ENCODE measurements around the gene KLHL29. TPM values are rescaled to one million over a fixed set of nuclear protein-coding genes. Genes with fewer than 3 reads are reported as not detected.

The KLHL29 gene
- total and polyA plus RNA-seq, 2 experiments from 2014 or later, result 1.5 to 6.5 TPM

DNA sequence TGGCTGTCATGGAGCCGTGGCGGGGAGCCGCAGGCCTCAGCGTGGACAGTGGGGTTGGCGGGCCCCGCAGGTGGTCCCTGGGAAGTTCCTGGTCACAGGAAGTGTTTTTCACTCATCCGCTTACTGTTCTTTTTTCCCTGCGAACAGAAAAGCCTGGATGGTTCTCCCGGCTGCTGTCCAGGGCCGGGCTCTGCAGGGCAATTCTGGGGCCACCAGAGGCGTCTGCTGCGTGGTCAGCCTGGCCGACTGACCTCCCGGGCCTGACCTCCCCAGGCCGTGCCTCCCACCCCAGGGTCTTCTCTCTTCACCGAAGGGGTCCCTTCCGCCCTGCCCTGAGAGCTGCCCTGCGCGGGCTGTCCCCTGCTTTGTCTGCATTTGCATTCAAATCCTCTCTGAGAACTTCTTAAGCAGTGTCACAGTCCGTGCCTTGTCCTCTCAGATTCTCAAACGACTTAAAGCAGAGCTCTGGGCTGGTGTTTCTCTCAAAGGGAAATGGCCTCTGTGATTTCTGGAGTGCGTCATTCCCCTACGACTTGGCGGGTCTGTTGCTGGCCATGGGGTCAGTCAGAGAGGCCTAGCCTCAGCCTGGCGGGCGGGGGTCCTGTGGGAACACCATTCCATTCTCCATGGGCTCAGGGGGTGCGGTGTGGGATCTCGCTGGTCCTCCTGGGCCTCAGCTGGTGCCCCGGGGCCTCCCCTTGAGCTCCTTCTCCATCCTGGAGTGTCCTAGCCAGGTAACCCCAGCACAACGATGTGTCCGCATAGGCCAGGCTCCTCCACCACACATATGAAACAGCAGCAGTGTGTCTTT lies 38.3 kb downstream of the KLHL29 start:
- H3K4me3 Mint-ChIP-seq, result no peak overlapping the region
- DNase-seq (ENCODE audit: low spot score) (no peak), ATAC-seq (peak; percentile 42)
- Histone ChIP-seq H3K27ac (ENCODE audit: low read depth) (0 out of 2 replicates have a peak overlapping the region, but pooled peaks have one; percentile 19), H3K9me2 (ENCODE audit: insufficient read depth) (no peaks in the 10 kb centered on the region), H2AFZ (no peak overlapping the region), H3K4me3 (no peak overlapping the region), H3K4me2 (0 out of 2 replicates have a peak overlapping the region, but pooled peaks have one; percentile 14), H3F3A (replicated peaks; ENCODE audit: low read depth) (no peaks in the 10 kb centered on the region), H3K79me2 (replicated peaks; ENCODE audit: insufficient read depth) (no peaks in the 10 kb centered on the region), H3K36me3 (ENCODE audit: insufficient read depth) (no peaks in the 10 kb centered on the region), H3K4me1 (ENCODE audit: insufficient read depth) (no peaks in the 10 kb centered on the region), H3K27me3 (ENCODE audit: insufficient read depth) (no peaks in the 10 kb centered on the region), H4K20me1 (replicated peaks; ENCODE audit: insufficient read depth) (no peaks in the 10 kb centered on the region)
- H3K36me3 Mint-ChIP-seq (ENCODE audit: low read depth), result no peaks in the 10 kb centered on the region
- no peaks in the 10 kb centered on the region for H3K9me3 Mint-ChIP-seq
- H3K4me1 Mint-ChIP-seq, result peaks cover 16% of the 10 kb centered on the region
- TF ChIP-seq, protein P1, sequence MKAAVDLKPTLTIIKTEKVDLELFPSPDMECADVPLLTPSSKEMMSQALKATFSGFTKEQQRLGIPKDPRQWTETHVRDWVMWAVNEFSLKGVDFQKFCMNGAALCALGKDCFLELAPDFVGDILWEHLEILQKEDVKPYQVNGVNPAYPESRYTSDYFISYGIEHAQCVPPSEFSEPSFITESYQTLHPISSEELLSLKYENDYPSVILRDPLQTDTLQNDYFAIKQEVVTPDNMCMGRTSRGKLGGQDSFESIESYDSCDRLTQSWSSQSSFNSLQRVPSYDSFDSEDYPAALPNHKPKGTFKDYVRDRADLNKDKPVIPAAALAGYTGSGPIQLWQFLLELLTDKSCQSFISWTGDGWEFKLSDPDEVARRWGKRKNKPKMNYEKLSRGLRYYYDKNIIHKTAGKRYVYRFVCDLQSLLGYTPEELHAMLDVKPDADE (IDR thresholded peaks at IDR 0.05), result no peak
- TF ChIP-seq ZNF331 (CRISPR knock-in tag; IDR thresholded peaks at IDR 0.05; ENCODE audit: low read depth), result no peak
- TF ChIP-seq, protein P2, sequence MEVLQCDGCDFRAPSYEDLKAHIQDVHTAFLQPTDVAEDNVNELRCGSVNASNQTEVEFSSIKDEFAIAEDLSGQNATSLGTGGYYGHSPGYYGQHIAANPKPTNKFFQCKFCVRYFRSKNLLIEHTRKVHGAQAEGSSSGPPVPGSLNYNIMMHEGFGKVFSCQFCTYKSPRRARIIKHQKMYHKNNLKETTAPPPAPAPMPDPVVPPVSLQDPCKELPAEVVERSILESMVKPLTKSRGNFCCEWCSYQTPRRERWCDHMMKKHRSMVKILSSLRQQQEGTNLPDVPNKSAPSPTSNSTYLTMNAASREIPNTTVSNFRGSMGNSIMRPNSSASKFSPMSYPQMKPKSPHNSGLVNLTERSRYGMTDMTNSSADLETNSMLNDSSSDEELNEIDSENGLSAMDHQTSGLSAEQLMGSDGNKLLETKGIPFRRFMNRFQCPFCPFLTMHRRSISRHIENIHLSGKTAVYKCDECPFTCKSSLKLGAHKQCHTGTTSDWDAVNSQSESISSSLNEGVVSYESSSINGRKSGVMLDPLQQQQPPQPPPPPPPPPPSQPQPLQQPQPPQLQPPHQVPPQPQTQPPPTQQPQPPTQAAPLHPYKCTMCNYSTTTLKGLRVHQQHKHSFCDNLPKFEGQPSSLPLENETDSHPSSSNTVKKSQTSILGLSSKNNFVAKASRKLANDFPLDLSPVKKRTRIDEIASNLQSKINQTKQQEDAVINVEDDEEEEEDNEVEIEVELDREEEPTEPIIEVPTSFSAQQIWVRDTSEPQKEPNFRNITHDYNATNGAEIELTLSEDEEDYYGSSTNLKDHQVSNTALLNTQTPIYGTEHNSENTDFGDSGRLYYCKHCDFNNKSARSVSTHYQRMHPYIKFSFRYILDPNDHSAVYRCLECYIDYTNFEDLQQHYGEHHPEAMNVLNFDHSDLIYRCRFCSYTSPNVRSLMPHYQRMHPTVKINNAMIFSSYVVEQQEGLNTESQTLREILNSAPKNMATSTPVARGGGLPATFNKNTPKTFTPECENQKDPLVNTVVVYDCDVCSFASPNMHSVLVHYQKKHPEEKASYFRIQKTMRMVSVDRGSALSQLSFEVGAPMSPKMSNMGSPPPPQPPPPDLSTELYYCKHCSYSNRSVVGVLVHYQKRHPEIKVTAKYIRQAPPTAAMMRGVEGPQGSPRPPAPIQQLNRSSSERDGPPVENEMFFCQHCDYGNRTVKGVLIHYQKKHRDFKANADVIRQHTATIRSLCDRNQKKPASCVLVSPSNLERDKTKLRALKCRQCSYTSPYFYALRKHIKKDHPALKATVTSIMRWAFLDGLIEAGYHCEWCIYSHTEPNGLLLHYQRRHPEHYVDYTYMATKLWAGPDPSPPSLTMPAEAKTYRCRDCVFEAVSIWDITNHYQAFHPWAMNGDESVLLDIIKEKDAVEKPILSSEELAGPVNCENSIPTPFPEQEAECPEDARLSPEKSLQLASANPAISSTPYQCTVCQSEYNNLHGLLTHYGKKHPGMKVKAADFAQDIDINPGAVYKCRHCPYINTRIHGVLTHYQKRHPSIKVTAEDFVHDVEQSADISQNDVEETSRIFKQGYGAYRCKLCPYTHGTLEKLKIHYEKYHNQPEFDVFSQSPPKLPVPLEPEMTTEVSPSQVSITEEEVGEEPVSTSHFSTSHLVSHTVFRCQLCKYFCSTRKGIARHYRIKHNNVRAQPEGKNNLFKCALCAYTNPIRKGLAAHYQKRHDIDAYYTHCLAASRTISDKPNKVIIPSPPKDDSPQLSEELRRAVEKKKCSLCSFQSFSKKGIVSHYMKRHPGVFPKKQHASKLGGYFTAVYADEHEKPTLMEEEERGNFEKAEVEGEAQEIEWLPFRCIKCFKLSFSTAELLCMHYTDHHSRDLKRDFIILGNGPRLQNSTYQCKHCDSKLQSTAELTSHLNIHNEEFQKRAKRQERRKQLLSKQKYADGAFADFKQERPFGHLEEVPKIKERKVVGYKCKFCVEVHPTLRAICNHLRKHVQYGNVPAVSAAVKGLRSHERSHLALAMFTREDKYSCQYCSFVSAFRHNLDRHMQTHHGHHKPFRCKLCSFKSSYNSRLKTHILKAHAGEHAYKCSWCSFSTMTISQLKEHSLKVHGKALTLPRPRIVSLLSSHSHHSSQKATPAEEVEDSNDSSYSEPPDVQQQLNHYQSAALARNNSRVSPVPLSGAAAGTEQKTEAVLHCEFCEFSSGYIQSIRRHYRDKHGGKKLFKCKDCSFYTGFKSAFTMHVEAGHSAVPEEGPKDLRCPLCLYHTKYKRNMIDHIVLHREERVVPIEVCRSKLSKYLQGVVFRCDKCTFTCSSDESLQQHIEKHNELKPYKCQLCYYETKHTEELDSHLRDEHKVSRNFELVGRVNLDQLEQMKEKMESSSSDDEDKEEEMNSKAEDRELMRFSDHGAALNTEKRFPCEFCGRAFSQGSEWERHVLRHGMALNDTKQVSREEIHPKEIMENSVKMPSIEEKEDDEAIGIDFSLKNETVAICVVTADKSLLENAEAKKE (CRISPR knock-in tag; IDR thresholded peaks at IDR 0.05), result no peak
- TF ChIP-seq CREB1 (CRISPR knock-in tag; IDR thresholded peaks at IDR 0.05; ENCODE audit: low read depth), result no peak
- TF ChIP-seq EZH2 (IDR thresholded peaks at IDR 0.05; ENCODE audit: low read depth, unreplicated experiment), result no peak
- TF ChIP-seq EZH2phosphoT487 (IDR thresholded peaks at IDR 0.05; ENCODE audit: unreplicated experiment), result no peak
- TF ChIP-seq ZNF114 (CRISPR knock-in tag; IDR thresholded peaks at IDR 0.05), result no peak
- TF ChIP-seq, protein P3, sequence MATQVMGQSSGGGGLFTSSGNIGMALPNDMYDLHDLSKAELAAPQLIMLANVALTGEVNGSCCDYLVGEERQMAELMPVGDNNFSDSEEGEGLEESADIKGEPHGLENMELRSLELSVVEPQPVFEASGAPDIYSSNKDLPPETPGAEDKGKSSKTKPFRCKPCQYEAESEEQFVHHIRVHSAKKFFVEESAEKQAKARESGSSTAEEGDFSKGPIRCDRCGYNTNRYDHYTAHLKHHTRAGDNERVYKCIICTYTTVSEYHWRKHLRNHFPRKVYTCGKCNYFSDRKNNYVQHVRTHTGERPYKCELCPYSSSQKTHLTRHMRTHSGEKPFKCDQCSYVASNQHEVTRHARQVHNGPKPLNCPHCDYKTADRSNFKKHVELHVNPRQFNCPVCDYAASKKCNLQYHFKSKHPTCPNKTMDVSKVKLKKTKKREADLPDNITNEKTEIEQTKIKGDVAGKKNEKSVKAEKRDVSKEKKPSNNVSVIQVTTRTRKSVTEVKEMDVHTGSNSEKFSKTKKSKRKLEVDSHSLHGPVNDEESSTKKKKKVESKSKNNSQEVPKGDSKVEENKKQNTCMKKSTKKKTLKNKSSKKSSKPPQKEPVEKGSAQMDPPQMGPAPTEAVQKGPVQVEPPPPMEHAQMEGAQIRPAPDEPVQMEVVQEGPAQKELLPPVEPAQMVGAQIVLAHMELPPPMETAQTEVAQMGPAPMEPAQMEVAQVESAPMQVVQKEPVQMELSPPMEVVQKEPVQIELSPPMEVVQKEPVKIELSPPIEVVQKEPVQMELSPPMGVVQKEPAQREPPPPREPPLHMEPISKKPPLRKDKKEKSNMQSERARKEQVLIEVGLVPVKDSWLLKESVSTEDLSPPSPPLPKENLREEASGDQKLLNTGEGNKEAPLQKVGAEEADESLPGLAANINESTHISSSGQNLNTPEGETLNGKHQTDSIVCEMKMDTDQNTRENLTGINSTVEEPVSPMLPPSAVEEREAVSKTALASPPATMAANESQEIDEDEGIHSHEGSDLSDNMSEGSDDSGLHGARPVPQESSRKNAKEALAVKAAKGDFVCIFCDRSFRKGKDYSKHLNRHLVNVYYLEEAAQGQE (IDR thresholded peaks at IDR 0.05; ENCODE audit: unreplicated experiment), result no peak
- no peak for TF ChIP-seq POLR2AphosphoS5 (IDR thresholded peaks at IDR 0.05; ENCODE audit: low read depth)
- TF ChIP-seq, protein P4, sequence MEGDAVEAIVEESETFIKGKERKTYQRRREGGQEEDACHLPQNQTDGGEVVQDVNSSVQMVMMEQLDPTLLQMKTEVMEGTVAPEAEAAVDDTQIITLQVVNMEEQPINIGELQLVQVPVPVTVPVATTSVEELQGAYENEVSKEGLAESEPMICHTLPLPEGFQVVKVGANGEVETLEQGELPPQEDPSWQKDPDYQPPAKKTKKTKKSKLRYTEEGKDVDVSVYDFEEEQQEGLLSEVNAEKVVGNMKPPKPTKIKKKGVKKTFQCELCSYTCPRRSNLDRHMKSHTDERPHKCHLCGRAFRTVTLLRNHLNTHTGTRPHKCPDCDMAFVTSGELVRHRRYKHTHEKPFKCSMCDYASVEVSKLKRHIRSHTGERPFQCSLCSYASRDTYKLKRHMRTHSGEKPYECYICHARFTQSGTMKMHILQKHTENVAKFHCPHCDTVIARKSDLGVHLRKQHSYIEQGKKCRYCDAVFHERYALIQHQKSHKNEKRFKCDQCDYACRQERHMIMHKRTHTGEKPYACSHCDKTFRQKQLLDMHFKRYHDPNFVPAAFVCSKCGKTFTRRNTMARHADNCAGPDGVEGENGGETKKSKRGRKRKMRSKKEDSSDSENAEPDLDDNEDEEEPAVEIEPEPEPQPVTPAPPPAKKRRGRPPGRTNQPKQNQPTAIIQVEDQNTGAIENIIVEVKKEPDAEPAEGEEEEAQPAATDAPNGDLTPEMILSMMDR (conservative IDR thresholded peaks at IDR 0.05; ENCODE audit: low read depth in 2 of 2), result no peak
- TF ChIP-seq NANOG (IDR thresholded peaks at IDR 0.05; ENCODE audit: borderline replicate concordance), result no peak
- no peak for TF ChIP-seq JUNB (IDR thresholded peaks at IDR 0.05; ENCODE audit: unreplicated experiment)
- no peak for TF ChIP-seq STAT1 (IDR thresholded peaks at IDR 0.05; ENCODE audit: unreplicated experiment)
- H3K27ac Mint-ChIP-seq, result no peak overlapping the region
- no peaks in the 10 kb centered on the region for H3K27me3 Mint-ChIP-seq (ENCODE audit: insufficient read depth, low read depth, poor library complexity)
